Measurements from ENCODE around the gene SPDYE16. TPM values are rescaled to one million over a fixed set of nuclear protein-coding genes. Genes with fewer than 3 reads are reported as not detected.
"Not testable (repeated sequence)": the region's sequence is repeated elsewhere in the genome, so short reads cannot be mapped to it uniquely, and the experiment has no call there.

Gene SPDYE16
- total RNA-seq (2021): not detected in 2 replicates
- long read RNA-seq: 0 reads

GRCh38 chr7:76543197-76543596 lies at the start of gene SPDYE16:
Gene SPDYE16 (minus strand): TSS chr7:76543297. CDS start chr7:76541459, 1,838 bp downstream.
- H2BK20ac ChIP-seq (ENCODE audit: low read depth, low read length, poor library complexity, severe bottlenecking); H2BK120ac ChIP-seq (ENCODE audit: low read depth, low read length, poor library complexity, severe bottlenecking); H3K23me2 ChIP-seq (ENCODE audit: insufficient read length, low read depth, low read length, poor library complexity, severe bottlenecking); H3K9me3 Mint-ChIP-seq; H3K27ac ChIP-seq (ENCODE audit: insufficient read length, low read depth, low read length); H3K9me3 ChIP-seq (ENCODE audit: control insufficient read depth, low read depth, low read length); H4K91ac ChIP-seq (ENCODE audit: insufficient read length, low read depth, low read length); H2BK12ac ChIP-seq (ENCODE audit: insufficient read length, low read depth, low read length); H3T11ph ChIP-seq (ENCODE audit: low read length); H3K79me1 ChIP-seq (ENCODE audit: insufficient read depth, low read depth, low read length, poor library complexity, severe bottlenecking); H2BK5ac ChIP-seq (ENCODE audit: insufficient read length, low read length); H3K23ac ChIP-seq (ENCODE audit: insufficient read length, low read depth, low read length); H3K4me1 ChIP-seq (ENCODE audit: insufficient read depth, low read length); H3K4me3 Mint-ChIP-seq; H3K79me2 ChIP-seq (ENCODE audit: insufficient read depth, low read length); H3K56ac ChIP-seq (ENCODE audit: insufficient read length, low read depth, low read length); H3K36me3 Mint-ChIP-seq (ENCODE audit: insufficient read depth in 1 of 3, low read depth in 3 of 3); H2AK5ac ChIP-seq (ENCODE audit: insufficient read length, low read length); H3K27me3 ChIP-seq (ENCODE audit: insufficient read depth, low read length); H4K5ac ChIP-seq (ENCODE audit: insufficient read length, low read depth, low read length); H3K14ac ChIP-seq (ENCODE audit: insufficient read depth, low read length); H3K4ac ChIP-seq (ENCODE audit: low read depth, low read length); H3K27ac Mint-ChIP-seq; H2AFZ ChIP-seq (ENCODE audit: low read length); H3K27me3 Mint-ChIP-seq (ENCODE audit: low read depth); DNase-seq; H4K8ac ChIP-seq (replicated peaks; ENCODE audit: insufficient read length, low read depth, low read length); H3K9ac ChIP-seq (ENCODE audit: extremely low read depth, insufficient read length, low read length); H2BK15ac ChIP-seq (ENCODE audit: low read depth, low read length); H4K20me1 ChIP-seq (ENCODE audit: control insufficient read depth, insufficient read depth, insufficient read length); H3K18ac ChIP-seq (ENCODE audit: insufficient read length, low read depth, low read length); H3K4me2 ChIP-seq (ENCODE audit: insufficient read depth, insufficient read length, low read length); H3K4me1 Mint-ChIP-seq: not testable (repeated sequence)
- no CpG with 5 or more reads among the region's 8 CpGs for WGBS (ENCODE audit: extremely low coverage, insufficient read length, low lambda C conversion rate)

- H3K27ac Mint-ChIP-seq; H3K4me1 ChIP-seq (ENCODE audit: insufficient read depth, low read length); H3K27me3 ChIP-seq (ENCODE audit: insufficient read depth, low read length); H3K4me2 ChIP-seq (ENCODE audit: insufficient read depth, insufficient read length, low read length); H3K14ac ChIP-seq (ENCODE audit: insufficient read depth, low read length); H2BK12ac ChIP-seq (ENCODE audit: insufficient read length, low read depth, low read length); H4K20me1 ChIP-seq (ENCODE audit: control insufficient read depth, insufficient read depth, insufficient read length); H3K56ac ChIP-seq (ENCODE audit: insufficient read length, low read depth, low read length); H4K8ac ChIP-seq (replicated peaks; ENCODE audit: insufficient read length, low read depth, low read length); H3K9me3 ChIP-seq (ENCODE audit: control insufficient read depth, low read depth, low read length); H3K4me3 Mint-ChIP-seq; H2BK120ac ChIP-seq (ENCODE audit: low read depth, low read length, poor library complexity, severe bottlenecking); H3K4me1 Mint-ChIP-seq; H2AFZ ChIP-seq (ENCODE audit: low read length); H3K23ac ChIP-seq (ENCODE audit: insufficient read length, low read depth, low read length); H3K23me2 ChIP-seq (ENCODE audit: insufficient read length, low read depth, low read length, poor library complexity, severe bottlenecking); H2AK5ac ChIP-seq (ENCODE audit: insufficient read length, low read length); H3K79me2 ChIP-seq (ENCODE audit: insufficient read depth, low read length); H3K27ac ChIP-seq (ENCODE audit: insufficient read length, low read depth, low read length); H4K91ac ChIP-seq (ENCODE audit: insufficient read length, low read depth, low read length); H2BK15ac ChIP-seq (ENCODE audit: low read depth, low read length); H3K4ac ChIP-seq (ENCODE audit: low read depth, low read length); H3K27me3 Mint-ChIP-seq (ENCODE audit: low read depth); H4K5ac ChIP-seq (ENCODE audit: insufficient read length, low read depth, low read length); H3K9ac ChIP-seq (ENCODE audit: extremely low read depth, insufficient read length, low read length); H3K18ac ChIP-seq (ENCODE audit: insufficient read length, low read depth, low read length); H3K36me3 Mint-ChIP-seq (ENCODE audit: insufficient read depth in 1 of 3, low read depth in 3 of 3); H3T11ph ChIP-seq (ENCODE audit: low read length); DNase-seq; H3K79me1 ChIP-seq (ENCODE audit: insufficient read depth, low read depth, low read length, poor library complexity, severe bottlenecking); H2BK5ac ChIP-seq (ENCODE audit: insufficient read length, low read length); H3K9me3 Mint-ChIP-seq; H2BK20ac ChIP-seq (ENCODE audit: low read depth, low read length, poor library complexity, severe bottlenecking): not testable (repeated sequence)
- no CpG with 5 or more reads among the region's 2 CpGs for WGBS (ENCODE audit: extremely low coverage, insufficient read length, low lambda C conversion rate)
Observed at GRCh38 chr7:76592694-76593093, 49.6 kb upstream of the SPDYE16 start.
